Upper lobe of left lung (tissue), 4 donors: ENCODE results near the gene RBM20.

Experiments
- CTCF ChIP-seq, 6 experiments: fragments of 450-650 bp in 4 of 6; fragments of 200-600 bp in 2 of 6; sonication (generic) in 2 of 6; IDR thresholded peaks; one replicate each; pipeline ENCODE4 v1.5.1; 2016 to 2019; ENCODE audit warnings: antibody characterized with exemption in 6 of 6
- EP300 ChIP-seq, 4 donors: sonication (generic); formaldehyde crosslinking; IDR thresholded peaks; one replicate each; pipeline ENCODE4 v1.5.1; 2017; ENCODE audit warnings: antibody characterized with exemption in 4 of 4, control low read depth in 2 of 4
- POLR2A ChIP-seq, 4 donors: fragments of 450-650 bp; IDR thresholded peaks; one replicate each; pipeline ENCODE4 v1.5.1; 2016 to 2017; ENCODE audit warnings: antibody characterized with exemption in 4 of 4, mild to moderate bottlenecking in 2 of 4

DNA sequence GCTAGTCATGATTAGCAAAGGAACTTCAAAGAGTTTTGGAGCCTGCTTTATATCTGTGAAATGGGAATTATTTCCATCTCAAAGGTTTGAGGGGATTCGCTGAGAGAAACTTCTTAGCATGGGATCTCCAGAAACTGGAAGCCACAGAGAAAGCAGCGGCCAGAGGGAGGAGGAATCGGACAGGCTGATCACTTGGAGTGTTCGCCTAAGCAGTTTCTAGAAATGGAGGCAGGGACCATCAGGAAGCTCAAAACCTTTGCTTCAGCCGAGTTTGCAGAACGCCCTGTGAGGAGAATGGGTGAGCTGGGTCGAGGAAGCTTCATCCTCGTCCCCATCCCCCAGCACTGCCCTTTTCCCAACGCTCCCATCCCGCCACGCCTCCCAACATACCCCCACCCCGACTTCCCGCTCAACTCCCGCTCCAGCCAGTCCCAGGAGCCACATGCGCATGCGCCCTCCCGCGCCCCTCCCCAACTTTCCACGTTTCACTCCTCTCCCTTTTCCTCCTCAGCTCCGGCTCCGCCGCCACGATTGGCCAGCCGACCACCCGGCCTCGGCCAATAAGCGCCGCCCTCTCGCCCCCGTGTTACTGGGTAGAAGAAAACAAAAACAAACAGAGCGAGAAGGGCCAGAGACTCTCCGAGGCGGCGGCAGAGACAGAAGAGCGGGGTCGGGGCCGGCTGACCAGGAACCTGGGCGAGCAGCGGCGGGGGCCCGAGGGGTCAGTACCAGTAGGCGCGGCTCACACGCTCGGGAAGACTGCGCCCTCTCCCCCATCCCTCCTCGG is 227.4 kb downstream of the RBM20 start, which contains the start of gene PDCD4:
- TF ChIP-seq CTCF (IDR thresholded peaks at IDR 0.05) = no peak
- no peak for TF ChIP-seq EP300 (IDR thresholded peaks at IDR 0.05)
- TF ChIP-seq POLR2A (IDR thresholded peaks at IDR 0.05) = peak in 3 of 4 donors; percentile 69 to 94 (median 84)
